Neutrophil (primary cell): Measurements from ENCODE around the gene PLD1.
A peak's percentile ranks its signal among the peaks of the same experiment; 100 is the strongest.

ENCODE experiments used
- H3K27ac ChIP-seq: fragments of 200-600 bp; sonication (generic); 2 replicates; pipeline ENCODE4 v1.5.1; 2016; ENCODE audit warnings: mild to moderate bottlenecking, moderate library complexity
- H3K27me3 ChIP-seq: fragments of 200-600 bp; sonication (generic); 2 replicates; pipeline ENCODE4 v1.6.0; 2016; ENCODE audit warnings: mild to moderate bottlenecking
- H3K36me3 ChIP-seq: fragments of 200-600 bp; sonication (generic); 2 replicates; pipeline ENCODE4 v1.5.1; 2017
- H3K4me1 ChIP-seq, 2 experiments: fragments of 200-600 bp in 1 of 2; sonication (generic) in 1 of 2; 1 replicate in 1 of 2; 2 replicates in 1 of 2; pipeline versions ENCODE4 v1.5.1 to v1.6.1; 2013 to 2016; ENCODE audit warnings: low read depth in 1 of 2, low read length in 1 of 2, mild to moderate bottlenecking in 1 of 2, moderate library complexity in 1 of 2; ENCODE audit not compliant: control insufficient read depth in 1 of 2, insufficient read depth in 1 of 2
- H3K4me3 ChIP-seq, 2 experiments: fragments of 200-600 bp in 1 of 2; sonication (generic) in 1 of 2; 1 replicate in 1 of 2; 2 replicates in 1 of 2; pipeline ENCODE4 v1.5.1; 2013 to 2016; ENCODE audit warnings: low read depth in 1 of 2, low read length in 1 of 2, mild to moderate bottlenecking in 1 of 2, moderate library complexity in 1 of 2
- H3K9me3 ChIP-seq: fragments of 200-600 bp; sonication (generic); 2 replicates; pipeline ENCODE4 v1.5.1; 2016
- TF ChIP-seq, protein P1 (sequence below): fragments of 200-600 bp; sonication (generic); IDR thresholded peaks from 2 replicates; pipeline ENCODE4 v1.5.1; 2016; ENCODE audit warnings: antibody characterized with exemption

PLD1 gene

DNA sequence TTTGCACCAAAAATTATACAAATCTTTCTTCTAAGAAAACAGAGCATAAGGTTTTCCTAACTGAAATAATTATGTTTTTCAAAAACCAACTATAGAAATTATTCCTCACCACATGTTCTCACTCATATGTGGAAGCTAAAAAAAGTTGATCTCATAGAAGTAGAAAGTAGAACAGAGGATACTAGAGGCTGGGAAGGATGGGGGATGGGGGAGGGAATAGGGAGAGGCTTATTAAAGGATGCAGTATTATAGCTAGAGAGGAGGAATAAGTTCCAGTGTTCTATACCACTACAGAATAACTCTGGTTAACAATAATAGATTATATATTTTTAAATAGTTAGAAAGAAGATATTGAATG, 20.2 kb upstream of the PLD1 start:
- Histone ChIP-seq H3K36me3 (no peaks in the 10 kb centered on the region), H3K27me3 (no peaks in the 10 kb centered on the region), H3K4me3 (peak overlapping the region in 1 of 2 experiments; percentile 41), H3K9me3 (no peaks in the 10 kb centered on the region), H3K4me1 (peaks cover 47 to 48% of the 10 kb centered on the region in 2 experiments), H3K27ac (peak overlapping the region; percentile 84)
- TF ChIP-seq, protein P1, sequence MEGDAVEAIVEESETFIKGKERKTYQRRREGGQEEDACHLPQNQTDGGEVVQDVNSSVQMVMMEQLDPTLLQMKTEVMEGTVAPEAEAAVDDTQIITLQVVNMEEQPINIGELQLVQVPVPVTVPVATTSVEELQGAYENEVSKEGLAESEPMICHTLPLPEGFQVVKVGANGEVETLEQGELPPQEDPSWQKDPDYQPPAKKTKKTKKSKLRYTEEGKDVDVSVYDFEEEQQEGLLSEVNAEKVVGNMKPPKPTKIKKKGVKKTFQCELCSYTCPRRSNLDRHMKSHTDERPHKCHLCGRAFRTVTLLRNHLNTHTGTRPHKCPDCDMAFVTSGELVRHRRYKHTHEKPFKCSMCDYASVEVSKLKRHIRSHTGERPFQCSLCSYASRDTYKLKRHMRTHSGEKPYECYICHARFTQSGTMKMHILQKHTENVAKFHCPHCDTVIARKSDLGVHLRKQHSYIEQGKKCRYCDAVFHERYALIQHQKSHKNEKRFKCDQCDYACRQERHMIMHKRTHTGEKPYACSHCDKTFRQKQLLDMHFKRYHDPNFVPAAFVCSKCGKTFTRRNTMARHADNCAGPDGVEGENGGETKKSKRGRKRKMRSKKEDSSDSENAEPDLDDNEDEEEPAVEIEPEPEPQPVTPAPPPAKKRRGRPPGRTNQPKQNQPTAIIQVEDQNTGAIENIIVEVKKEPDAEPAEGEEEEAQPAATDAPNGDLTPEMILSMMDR: no peak

DNA sequence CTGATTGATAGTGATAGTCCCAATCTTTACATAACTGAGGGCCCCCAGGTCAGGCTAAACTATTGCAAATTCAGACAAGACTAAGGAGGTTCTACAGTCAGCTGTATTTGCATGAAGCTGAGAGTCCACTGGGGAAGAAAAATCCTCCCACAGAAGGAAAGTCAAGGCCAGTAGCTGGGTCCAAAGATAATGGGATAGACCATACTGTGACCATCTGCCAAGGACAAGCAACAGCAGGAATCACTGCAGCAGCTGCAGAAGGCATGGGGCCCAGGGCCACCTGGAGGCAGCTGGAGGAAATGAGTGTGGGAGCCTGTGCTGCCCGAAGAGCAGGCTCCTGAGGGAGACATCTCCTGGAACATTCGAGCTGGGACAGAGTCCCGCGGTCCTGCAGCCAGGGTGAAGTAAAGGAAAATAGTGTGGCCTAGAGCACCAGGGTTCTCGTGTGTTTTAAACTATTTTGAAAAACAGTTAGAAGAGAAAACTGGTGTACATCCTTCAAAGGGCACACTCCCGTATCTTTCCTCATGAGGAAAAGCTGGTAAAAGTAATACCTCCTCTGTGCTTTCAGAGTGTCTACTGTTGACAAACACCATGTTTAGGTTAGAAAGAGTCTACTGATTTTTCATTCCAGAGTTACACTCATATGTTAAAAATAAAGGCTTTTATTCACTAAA, 19.7 kb upstream of the PLD1 start:
- TF ChIP-seq, protein P1: peak; percentile 40
- Histone ChIP-seq H3K27ac (peak overlapping the region; percentile 84), H3K27me3 (no peaks in the 10 kb centered on the region), H3K4me3 (peak overlapping the region in 1 of 2 experiments; percentile 41), H3K36me3 (no peaks in the 10 kb centered on the region), H3K9me3 (no peaks in the 10 kb centered on the region), H3K4me1 (peaks cover 48 to 50% of the 10 kb centered on the region in 2 experiments)

DNA sequence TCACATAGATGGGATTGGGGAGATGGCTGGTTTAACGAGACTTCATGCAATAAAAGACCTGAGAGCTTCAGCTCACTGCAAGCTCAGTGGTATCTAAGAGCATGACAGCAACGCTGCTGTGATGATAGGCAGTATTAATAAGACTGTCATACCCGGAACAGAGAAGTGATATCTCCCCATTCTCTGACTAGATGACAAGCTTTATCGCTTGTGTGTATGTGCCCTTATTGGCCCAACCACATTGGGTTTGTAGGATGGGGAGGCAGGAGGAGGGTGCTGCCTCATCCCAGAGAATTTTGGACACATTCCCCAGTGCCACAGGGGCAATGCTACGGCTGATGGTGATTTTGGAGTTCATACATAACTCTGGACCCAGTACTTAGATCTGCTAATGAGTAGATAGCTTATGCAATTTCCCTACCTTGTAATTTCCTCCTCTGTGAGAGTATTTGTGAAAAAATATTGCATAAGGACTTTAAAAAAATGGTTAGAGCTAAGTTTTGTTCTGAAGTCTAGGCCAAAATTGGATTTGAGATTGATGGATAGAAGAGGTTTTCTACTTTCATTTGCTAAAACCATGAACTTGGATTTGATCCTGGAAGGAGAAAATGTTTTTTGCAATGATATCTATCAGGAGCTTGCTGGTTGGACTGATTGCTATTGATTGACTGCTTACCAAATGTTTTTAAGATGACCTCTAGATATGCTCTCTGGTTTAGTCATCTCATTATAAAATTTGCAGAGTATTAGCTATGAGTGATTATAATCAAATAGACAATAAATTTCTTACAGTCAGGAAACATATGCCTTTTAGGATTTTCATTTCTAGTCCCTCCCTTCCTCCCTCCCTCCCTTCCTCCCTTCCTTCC, 18.9 kb upstream of the PLD1 start:
- Histone ChIP-seq H3K4me1 (peaks cover 52 to 55% of the 10 kb centered on the region in 2 experiments), H3K4me3 (peak overlapping the region; percentile 41 to 50), H3K9me3 (no peaks in the 10 kb centered on the region), H3K27me3 (no peaks in the 10 kb centered on the region), H3K36me3 (no peaks in the 10 kb centered on the region), H3K27ac (peak overlapping the region; percentile 84)
- TF ChIP-seq, protein P1: no peak

DNA sequence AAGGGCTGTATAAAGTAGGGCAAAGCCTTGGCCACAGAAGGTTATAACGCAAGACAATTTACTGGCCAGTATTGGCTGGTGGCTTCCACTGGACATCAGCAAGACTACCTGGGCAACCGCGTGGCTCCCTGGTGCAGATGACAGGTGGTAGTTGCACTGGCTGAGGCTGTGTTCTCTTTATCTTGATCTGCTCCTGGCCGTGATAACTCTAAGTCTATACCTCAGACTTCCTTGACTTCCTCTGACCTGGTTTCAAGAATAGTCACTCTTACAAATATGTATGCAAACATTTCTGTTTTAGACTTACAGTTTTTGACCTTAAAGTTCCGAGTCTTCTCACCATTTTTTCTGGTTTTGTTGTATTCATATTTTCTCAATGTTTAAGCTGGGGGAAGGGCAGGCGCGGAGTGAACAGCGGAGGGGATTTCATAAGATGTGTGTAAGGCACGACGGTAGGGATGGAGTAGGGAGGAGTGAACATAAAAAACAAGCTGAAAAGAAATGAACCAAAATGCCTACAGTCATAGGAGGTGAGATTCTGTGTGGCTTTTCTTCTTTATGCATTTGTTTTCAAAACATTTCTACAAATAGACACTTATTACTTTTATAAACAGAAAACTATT, 17.7 kb upstream of the PLD1 start:
- TF ChIP-seq, protein P1: no peak
- Histone ChIP-seq H3K9me3 (no peaks in the 10 kb centered on the region), H3K27ac (peak overlapping the region; percentile 84), H3K27me3 (no peaks in the 10 kb centered on the region), H3K36me3 (no peaks in the 10 kb centered on the region), H3K4me1 (peaks cover 62% of the 10 kb centered on the region in 2 experiments), H3K4me3 (peak overlapping the region; percentile 29 to 41)

DNA sequence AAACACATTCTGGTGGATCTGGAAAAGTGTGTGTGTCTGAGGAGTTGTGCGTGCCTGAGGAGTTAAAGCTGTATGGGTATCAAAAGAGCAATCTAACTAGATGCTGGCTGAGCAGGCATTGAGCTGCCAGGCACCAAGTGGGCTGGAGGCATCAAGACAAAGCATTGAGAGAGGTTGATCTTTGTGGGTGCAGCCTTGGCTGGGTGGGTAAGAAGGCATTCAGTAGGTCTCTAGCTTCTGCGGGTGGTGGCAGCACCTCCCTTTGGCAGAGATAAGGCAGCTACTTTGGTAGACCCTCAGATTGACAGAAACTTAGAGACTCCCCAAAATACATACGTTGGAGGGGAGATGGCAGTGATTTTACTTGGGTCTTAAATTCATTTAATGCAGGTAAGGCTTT, 17.1 kb upstream of the PLD1 start:
- H3K9me3 ChIP-seq: no peaks in the 10 kb centered on the region
- H3K4me3 ChIP-seq: no peak overlapping the region

More for the DNA sequence above, 17.1 kb upstream of the PLD1 start:
- H3K4me1 ChIP-seq: peaks cover 62 to 63% of the 10 kb centered on the region in 2 experiments
- TF ChIP-seq, protein P1: no peak
- H3K36me3 ChIP-seq: no peaks in the 10 kb centered on the region
- H3K27ac ChIP-seq: peak overlapping the region; percentile 84
- no peaks in the 10 kb centered on the region for H3K27me3 ChIP-seq
